Transverse colon (tissue), 4 donors: ENCODE results near the gene PDCL2.

Source experiments
- CTCF ChIP-seq, 5 experiments: fragments of 200-600 bp in 3 of 5; fragments of 450-650 bp in 2 of 5; sonication (generic) in 3 of 5; IDR thresholded peaks; 1 replicate in 2 of 5; 2 replicates in 3 of 5; pipeline ENCODE4 v1.5.1; 2016 to 2017; ENCODE audit warnings: antibody characterized with exemption in 5 of 5, inconsistent platforms in 3 of 5, mild to moderate bottlenecking in 2 of 5, moderate library complexity in 1 of 5
- POLR2A ChIP-seq: fragments of 450-650 bp; IDR thresholded peaks from one replicate; pipeline ENCODE4 v1.6.1; 2016; ENCODE audit warnings: antibody characterized with exemption, mild to moderate bottlenecking, moderate library complexity
- POLR2AphosphoS5 ChIP-seq, 3 donors: sonication (generic); formaldehyde crosslinking; IDR thresholded peaks; one replicate each; pipeline ENCODE4 v1.6.1; 2016; ENCODE audit warnings: antibody characterized with exemption in 3 of 3

- no peak for TF ChIP-seq CTCF (IDR thresholded peaks at IDR 0.05)
- no peak for TF ChIP-seq POLR2A
- no peak for TF ChIP-seq POLR2AphosphoS5 (IDR thresholded peaks at IDR 0.05)
These were observed 43.2 kb upstream of the PDCL2 start for GRCh38 chr4:55635282-55635681.
